HUES6 (cell line): ENCODE results near the gene C11orf54.
"Not testable (repeated sequence)": the region's sequence is repeated elsewhere in the genome, so short reads cannot be mapped to it uniquely, and the experiment has no call there.

Experiments used
- H3K27ac ChIP-seq: 2 replicates; pipeline ENCODE4 v1.7.0; 2013; ENCODE audit warnings: low read depth, mild to moderate bottlenecking, low read length, inconsistent platforms
- H3K27me3 ChIP-seq: 2 replicates; pipeline ENCODE4 v1.6.1; 2013; ENCODE audit warnings: low read length; ENCODE audit not compliant: control insufficient read depth, insufficient read depth
- H3K36me3 ChIP-seq: 2 replicates; pipeline ENCODE4 v1.6.1; 2013; ENCODE audit warnings: low read length; ENCODE audit not compliant: control insufficient read depth, insufficient read depth
- H3K4me1 ChIP-seq: 2 replicates; pipeline ENCODE4 v1.6.1; 2013; ENCODE audit warnings: low read length; ENCODE audit not compliant: control insufficient read depth, insufficient read depth
- H3K4me3 ChIP-seq: 2 replicates; pipeline ENCODE4 v1.5.1; 2013; ENCODE audit warnings: low read depth, low read length
- H3K9ac ChIP-seq: one replicate; pipeline ENCODE4 v1.6.1; 2013; ENCODE audit warnings: mild to moderate bottlenecking, low read length
- H3K9me3 ChIP-seq: 2 replicates; pipeline ENCODE4 v1.6.1; 2013; ENCODE audit warnings: low read depth, low read length; ENCODE audit not compliant: control insufficient read depth, insufficient read depth

C11orf54 gene

DNA sequence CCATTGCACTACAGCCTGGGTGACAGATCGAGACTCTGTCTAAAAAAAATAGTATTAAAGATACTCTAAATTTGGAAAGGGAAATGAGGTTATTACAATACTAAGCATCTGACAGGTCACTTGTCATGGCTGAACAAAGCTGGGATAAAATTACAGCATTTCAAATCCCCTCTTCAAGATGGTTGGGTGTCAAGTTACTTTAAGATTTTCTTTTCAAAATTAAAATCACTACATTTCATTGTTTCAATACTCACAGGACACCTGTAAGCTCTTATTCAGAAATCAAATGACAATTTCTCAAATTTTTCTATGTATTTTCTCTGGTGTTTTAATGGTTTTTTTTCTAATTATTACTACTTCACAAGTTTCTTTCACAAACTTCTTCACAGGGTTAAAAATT is 5.8 kb upstream of the C11orf54 start:
- H3K9ac ChIP-seq: no peak overlapping the region
- no peaks in the 10 kb centered on the region for H3K27me3 ChIP-seq
- no peak overlapping the region for H3K4me3 ChIP-seq
- peaks cover 10% of the 10 kb centered on the region; the same call in 1 of the 2 replicates for H3K4me1 ChIP-seq
- no peaks in the 10 kb centered on the region for H3K9me3 ChIP-seq
- H3K27ac ChIP-seq: no peak overlapping the region
- H3K36me3 ChIP-seq: peaks cover 100% of the 10 kb centered on the region

GRCh38 chr11:93736129-93736528 is 5.3 kb upstream of the C11orf54 start:
- H3K27ac ChIP-seq: no peak overlapping the region
- no peaks in the 10 kb centered on the region for H3K9me3 ChIP-seq
- H3K4me1 ChIP-seq: peaks cover 10% of the 10 kb centered on the region; the same call in 1 of the 2 replicates
- H3K4me3 ChIP-seq: no peak overlapping the region
- no peaks in the 10 kb centered on the region for H3K27me3 ChIP-seq
- H3K9ac ChIP-seq: no peak overlapping the region
- H3K36me3 ChIP-seq: peaks cover 95% of the 10 kb centered on the region

- Histone ChIP-seq H3K9me3 (no peaks in the 10 kb centered on the region), H3K27me3 (no peaks in the 10 kb centered on the region), H3K27ac (peak overlapping the region; percentile 90), H3K4me1 (peaks cover 10% of the 10 kb centered on the region; the same call in 1 of the 2 replicates), H3K9ac (no peak overlapping the region), H3K4me3 (peak overlapping the region; percentile 77), H3K36me3 (peaks cover 76% of the 10 kb centered on the region)
These were observed 3.4 kb upstream of the C11orf54 start for GRCh38 chr11:93737904-93738612.

GRCh38 chr11:93738647-93739081 is 2.8 kb upstream of the C11orf54 start:
- Histone ChIP-seq H3K4me3 (peak overlapping the region; percentile 77), H3K4me1 (peaks cover 15% of the 10 kb centered on the region; the same call in 1 of the 2 replicates), H3K27ac (peak overlapping the region; percentile 90), H3K9me3 (no peaks in the 10 kb centered on the region), H3K36me3 (peaks cover 70% of the 10 kb centered on the region), H3K9ac (peak overlapping the region; percentile 100), H3K27me3 (no peaks in the 10 kb centered on the region)

- H3K4me3 ChIP-seq: peak overlapping the region; percentile 77
- H3K27me3 ChIP-seq: no peaks in the 10 kb centered on the region
- peaks cover 21% of the 10 kb centered on the region; the same call in 1 of the 2 replicates for H3K4me1 ChIP-seq
- H3K9ac ChIP-seq: peak overlapping the region; percentile 100
- peaks cover 55% of the 10 kb centered on the region for H3K36me3 ChIP-seq
- H3K27ac ChIP-seq: peak overlapping the region; percentile 90
- H3K9me3 ChIP-seq: no peaks in the 10 kb centered on the region
These were observed 1.3 kb upstream of the C11orf54 start for GRCh38 chr11:93740031-93740729.

DNA sequence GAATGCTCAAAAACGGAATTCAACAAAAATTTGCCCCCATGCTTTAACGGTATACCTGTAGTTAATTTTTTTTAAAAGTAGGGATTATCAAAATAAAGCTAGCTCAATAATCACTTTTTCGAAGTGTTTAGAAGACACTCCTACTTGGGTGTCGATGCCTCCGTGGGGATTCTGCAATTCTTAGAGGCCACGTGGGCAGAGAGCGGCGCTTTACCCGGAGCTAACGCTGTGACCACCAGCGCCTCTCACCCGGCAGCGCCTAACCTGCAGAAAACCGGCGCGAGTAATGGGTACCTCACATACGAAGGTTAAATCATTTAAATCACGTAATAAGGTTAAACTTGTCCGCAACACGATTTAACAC is 760 bp upstream of the C11orf54 start:
- peaks cover 50% of the 10 kb centered on the region for H3K36me3 ChIP-seq
- peaks cover 21% of the 10 kb centered on the region; the same call in 1 of the 2 replicates for H3K4me1 ChIP-seq
- peak overlapping the region; percentile 77 for H3K4me3 ChIP-seq
- no peaks in the 10 kb centered on the region for H3K27me3 ChIP-seq
- H3K9ac ChIP-seq: peak overlapping the region; percentile 100
- H3K27ac ChIP-seq: peak overlapping the region; percentile 90
- H3K9me3 ChIP-seq: no peaks in the 10 kb centered on the region

GRCh38 chr11:93741882-93742226 is 382 bp downstream of the C11orf54 start:
- H3K9ac ChIP-seq: peak overlapping the region; percentile 100
- H3K4me3 ChIP-seq: peak overlapping the region; percentile 77
- H3K27ac ChIP-seq: no peak overlapping the region
- peaks cover 21% of the 10 kb centered on the region; the same call in 1 of the 2 replicates for H3K4me1 ChIP-seq
- H3K9me3 ChIP-seq: no peaks in the 10 kb centered on the region
- H3K27me3 ChIP-seq: no peaks in the 10 kb centered on the region
- H3K36me3 ChIP-seq: peaks cover 38% of the 10 kb centered on the region

DNA sequence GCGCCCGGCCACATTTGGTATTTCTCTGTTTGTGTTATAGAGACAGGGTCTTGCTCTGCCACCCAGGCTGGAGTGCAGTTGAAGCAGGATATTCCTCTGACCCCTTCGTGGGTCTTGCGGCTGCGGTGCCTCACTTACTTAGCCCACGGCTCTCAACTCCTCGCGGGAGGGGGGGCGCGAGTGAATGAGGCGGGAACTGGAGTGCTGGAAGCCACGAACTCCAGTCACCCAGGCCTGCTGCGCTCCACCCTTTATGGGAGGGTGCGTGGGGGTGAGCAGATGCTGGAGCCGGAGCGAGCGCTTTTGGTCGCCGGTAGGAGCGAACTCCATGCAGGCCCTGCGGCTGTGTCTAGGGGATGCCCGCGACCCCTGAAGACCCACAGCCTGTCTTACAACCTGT is 1.8 kb downstream of the C11orf54 start:
- Histone ChIP-seq H3K36me3 (peaks cover 24% of the 10 kb centered on the region), H3K27me3 (no peaks in the 10 kb centered on the region), H3K4me1 (peaks cover 20% of the 10 kb centered on the region; the same call in 1 of the 2 replicates), H3K27ac (no peak overlapping the region), H3K4me3 (no peak overlapping the region), H3K9me3 (no peaks in the 10 kb centered on the region), H3K9ac (no peak overlapping the region)

- no peak overlapping the region for H3K9ac ChIP-seq
- no peak overlapping the region for H3K27ac ChIP-seq
- peaks cover 10% of the 10 kb centered on the region for H3K36me3 ChIP-seq
- no peak overlapping the region for H3K4me3 ChIP-seq
- no peaks in the 10 kb centered on the region for H3K27me3 ChIP-seq
- H3K9me3 ChIP-seq: no peaks in the 10 kb centered on the region
- H3K4me1 ChIP-seq: peaks cover 11% of the 10 kb centered on the region; the same call in 1 of the 2 replicates
These were observed 3.2 kb downstream of the C11orf54 start for GRCh38 chr11:93744669-93745004.

GRCh38 chr11:93745005-93745755 is 3.7 kb downstream of the C11orf54 start:
- H3K9me3 ChIP-seq, H3K36me3 ChIP-seq, H3K27ac ChIP-seq, H3K27me3 ChIP-seq, H3K4me3 ChIP-seq: not testable (repeated sequence)
- Histone ChIP-seq H3K9ac (peak overlapping the region; percentile 17), H3K4me1 (peaks cover 11% of the 10 kb centered on the region; the same call in 1 of the 2 replicates)

DNA sequence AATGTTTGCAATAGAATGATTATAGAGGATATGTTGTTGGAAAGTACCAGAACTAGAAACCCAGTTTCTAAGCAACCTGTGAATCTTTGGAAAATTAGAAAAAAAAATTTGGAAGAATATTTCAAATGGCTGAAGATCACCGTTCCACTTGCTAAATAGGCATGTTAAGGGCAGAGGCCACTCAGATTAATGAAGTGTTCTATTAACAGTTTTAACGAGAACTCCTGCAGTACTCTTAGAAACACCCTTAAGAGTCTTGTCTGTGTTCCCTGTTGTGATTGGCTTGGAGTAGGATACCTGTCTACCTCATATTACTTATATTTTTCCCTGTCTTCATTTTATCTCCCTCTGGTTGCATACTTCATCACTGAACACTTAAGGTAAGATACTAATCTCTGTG is 4.6 kb downstream of the C11orf54 start:
- Histone ChIP-seq H3K9me3 (no peaks in the 10 kb centered on the region), H3K36me3 (no peaks in the 10 kb centered on the region), H3K4me3 (no peak overlapping the region), H3K27ac (no peak overlapping the region), H3K27me3 (no peaks in the 10 kb centered on the region), H3K4me1 (peaks cover 11% of the 10 kb centered on the region; the same call in 1 of the 2 replicates), H3K9ac (no peak overlapping the region)
